HG03575 (cell line): ENCODE data around the gene MGST1.
"Not testable (repeated sequence)": the region's sequence is repeated elsewhere in the genome, so short reads cannot be mapped to it uniquely, and the experiment has no call there.

Experiments used
- ATAC-seq: cut with Tn5 transposase; IDR thresholded peaks from one replicate; pipeline ENCODE4 v1.9.1; 2021; ENCODE audit not compliant: unreplicated experiment, insufficient number of reproducible peaks, low FRiP score; ENCODE audit errors: extremely low read depth

Gene MGST1

GRCh38 chr12:16348435-16349130 lies 1.1 kb downstream of the MGST1 start:
- no peak for ATAC-seq

- ATAC-seq = no peak
Observed at GRCh38 chr12:16349131-16349460, 1.7 kb downstream of the MGST1 start.

- no peak for ATAC-seq
Observed at GRCh38 chr12:16350682-16351081, 3.2 kb downstream of the MGST1 start.

- ATAC-seq = no peak
Observed at GRCh38 chr12:16352481-16352880, 5.0 kb downstream of the MGST1 start.

- ATAC-seq = no peak
Observed at GRCh38 chr12:16358878-16359277, 11.4 kb downstream of the MGST1 start.

- no peak for ATAC-seq
Observed at GRCh38 chr12:16359512-16360491, 12.4 kb downstream of the MGST1 start.

GRCh38 chr12:16361142-16361783 lies 13.8 kb downstream of the MGST1 start:
- no peak for ATAC-seq

- no peak for ATAC-seq
Observed at GRCh38 chr12:16362550-16362949, 15.1 kb downstream of the MGST1 start.

- ATAC-seq = no peak
Observed at GRCh38 chr12:16369156-16369555, 21.7 kb downstream of the MGST1 start.

GRCh38 chr12:16370096-16370495 lies 22.7 kb downstream of the MGST1 start:
- ATAC-seq = no peak

GRCh38 chr12:16382652-16383312 lies 35.3 kb downstream of the MGST1 start:
- not testable (repeated sequence) for ATAC-seq

GRCh38 chr12:16384732-16385131 lies 37.3 kb downstream of the MGST1 start:
- ATAC-seq = no peak

- no peak for ATAC-seq
Observed at GRCh38 chr12:16385782-16386646, 38.6 kb downstream of the MGST1 start.

GRCh38 chr12:16387919-16388318 lies 40.5 kb downstream of the MGST1 start:
- no peak for ATAC-seq

GRCh38 chr12:16389594-16389993 lies 42.1 kb downstream of the MGST1 start:
- ATAC-seq = no peak

- no peak for ATAC-seq
Observed at GRCh38 chr12:16392846-16393535, 45.5 kb downstream of the MGST1 start.

- no peak for ATAC-seq
Observed at GRCh38 chr12:16399101-16399500, 51.7 kb downstream of the MGST1 start.

- not testable (repeated sequence) for ATAC-seq
Observed at GRCh38 chr12:16401835-16402234, 54.4 kb downstream of the MGST1 start.
